ENCODE measurements around the gene CNOT4. TPM values are rescaled to one million over a fixed set of nuclear protein-coding genes. Genes with fewer than 3 reads are reported as not detected.

Gene CNOT4
- total RNA-seq, 1 experiment from 2014 or later, result 16.6 TPM

GRCh38 chr7:135550196-135550595 is 40.3 kb upstream of the CNOT4 start:
- CTCF ChIA-PET, result no interaction called here

More at GRCh38 chr7:135550196-135550595, 40.3 kb upstream of the CNOT4 start:
- H3K27me3 ChIP-seq (ENCODE audit: insufficient read depth, low read length), result no peaks in the 10 kb centered on the region
- TF ChIP-seq FOSL1 (IDR thresholded peaks at IDR 0.05; ENCODE audit: low read depth) (no peak), ZFX (IDR thresholded peaks at IDR 0.05) (no peak), CEBPB (IDR thresholded peaks at IDR 0.05; ENCODE audit: low read depth) (no peak), ZBTB33 (IDR thresholded peaks at IDR 0.05; ENCODE audit: extremely low read depth, insufficient replicate concordance, low read length) (no peak), POLR2AphosphoS5 (IDR thresholded peaks at IDR 0.05; ENCODE audit: low read depth, low read length) (no peak), MAX (IDR thresholded peaks at IDR 0.05) (no peak), ELF1 (IDR thresholded peaks at IDR 0.05; ENCODE audit: borderline replicate concordance, low read depth) (no peak), RAD21 (IDR thresholded peaks at IDR 0.05; ENCODE audit: low read depth) (no peak), SIN3A (IDR thresholded peaks at IDR 0.05; ENCODE audit: low read depth) (no peak), YY1 (IDR thresholded peaks at IDR 0.05; ENCODE audit: extremely low read depth, insufficient replicate concordance, low read depth, low read length) (no peak), EGR1 (IDR thresholded peaks at IDR 0.05; ENCODE audit: low read depth) (no peak), SRF (IDR thresholded peaks at IDR 0.05; ENCODE audit: low read depth) (no peak)
- TF ChIP-seq, protein P1, sequence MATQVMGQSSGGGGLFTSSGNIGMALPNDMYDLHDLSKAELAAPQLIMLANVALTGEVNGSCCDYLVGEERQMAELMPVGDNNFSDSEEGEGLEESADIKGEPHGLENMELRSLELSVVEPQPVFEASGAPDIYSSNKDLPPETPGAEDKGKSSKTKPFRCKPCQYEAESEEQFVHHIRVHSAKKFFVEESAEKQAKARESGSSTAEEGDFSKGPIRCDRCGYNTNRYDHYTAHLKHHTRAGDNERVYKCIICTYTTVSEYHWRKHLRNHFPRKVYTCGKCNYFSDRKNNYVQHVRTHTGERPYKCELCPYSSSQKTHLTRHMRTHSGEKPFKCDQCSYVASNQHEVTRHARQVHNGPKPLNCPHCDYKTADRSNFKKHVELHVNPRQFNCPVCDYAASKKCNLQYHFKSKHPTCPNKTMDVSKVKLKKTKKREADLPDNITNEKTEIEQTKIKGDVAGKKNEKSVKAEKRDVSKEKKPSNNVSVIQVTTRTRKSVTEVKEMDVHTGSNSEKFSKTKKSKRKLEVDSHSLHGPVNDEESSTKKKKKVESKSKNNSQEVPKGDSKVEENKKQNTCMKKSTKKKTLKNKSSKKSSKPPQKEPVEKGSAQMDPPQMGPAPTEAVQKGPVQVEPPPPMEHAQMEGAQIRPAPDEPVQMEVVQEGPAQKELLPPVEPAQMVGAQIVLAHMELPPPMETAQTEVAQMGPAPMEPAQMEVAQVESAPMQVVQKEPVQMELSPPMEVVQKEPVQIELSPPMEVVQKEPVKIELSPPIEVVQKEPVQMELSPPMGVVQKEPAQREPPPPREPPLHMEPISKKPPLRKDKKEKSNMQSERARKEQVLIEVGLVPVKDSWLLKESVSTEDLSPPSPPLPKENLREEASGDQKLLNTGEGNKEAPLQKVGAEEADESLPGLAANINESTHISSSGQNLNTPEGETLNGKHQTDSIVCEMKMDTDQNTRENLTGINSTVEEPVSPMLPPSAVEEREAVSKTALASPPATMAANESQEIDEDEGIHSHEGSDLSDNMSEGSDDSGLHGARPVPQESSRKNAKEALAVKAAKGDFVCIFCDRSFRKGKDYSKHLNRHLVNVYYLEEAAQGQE (IDR thresholded peaks at IDR 0.05; ENCODE audit: low read depth), result no peak
- TF ChIP-seq, protein P2, sequence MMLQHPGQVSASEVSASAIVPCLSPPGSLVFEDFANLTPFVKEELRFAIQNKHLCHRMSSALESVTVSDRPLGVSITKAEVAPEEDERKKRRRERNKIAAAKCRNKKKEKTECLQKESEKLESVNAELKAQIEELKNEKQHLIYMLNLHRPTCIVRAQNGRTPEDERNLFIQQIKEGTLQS (IDR thresholded peaks at IDR 0.05), result no peak
- POLR2A ChIA-PET, result no interaction called here
- no peaks in the 10 kb centered on the region for H3K79me2 ChIP-seq (ENCODE audit: insufficient read depth, low read length)
- no peak overlapping the region for H2AFZ ChIP-seq (ENCODE audit: low read depth, low read length, poor library complexity, severe bottlenecking)
- no peak overlapping the region for H3K4me2 ChIP-seq (ENCODE audit: low read length)
- H4K20me1 ChIP-seq (ENCODE audit: insufficient read depth), result no peaks in the 10 kb centered on the region
- intact Hi-C loops (cut with micrococcal nuclease), result no loop called here
- no peak overlapping the region for H3K9ac ChIP-seq (ENCODE audit: low read length)
- no peak for DNase-seq (ENCODE audit: low read depth, low spot score)
- H3K4me3 ChIP-seq (replicated peaks in 1 of 2; ENCODE audit: low read depth in 1 of 2, low read length in 2 of 2), result no peak overlapping the region
- no TSS peak for BruUV-seq (replicated peaks)
- H3K9me2 ChIP-seq (ENCODE audit: insufficient read depth), result no peaks in the 10 kb centered on the region
- no peak for ATAC-seq
- H3K9me3 ChIP-seq (ENCODE audit: control insufficient read depth in 1 of 2, insufficient read depth in 1 of 2, low read depth in 1 of 2, low read length in 2 of 2), result no peaks in the 10 kb centered on the region
- H3K4me1 ChIP-seq (ENCODE audit: control insufficient read depth in 1 of 2, insufficient read depth in 2 of 2, low read length in 2 of 2), result no peaks in the 10 kb centered on the region
- no peak overlapping the region for H3K27ac ChIP-seq (ENCODE audit: low read depth, low read length)
- H3K36me3 ChIP-seq (ENCODE audit: control insufficient read depth in 1 of 2, insufficient read depth in 2 of 2, low read length in 2 of 2), result no peaks in the 10 kb centered on the region
- RAD21 ChIA-PET (ENCODE audit: low non-redundant PET in 1 of 2, low total read pairs in 2 of 2, uncharacterized antibody in 2 of 2, unreplicated experiment in 2 of 2), result no interaction called here
